CD14-positive monocyte (primary cell): ENCODE results near the gene C8G. TPM values are rescaled to one million over a fixed set of nuclear protein-coding genes. Genes with fewer than 3 reads are reported as not detected.

ENCODE experiments used
- DNase-seq, 3 donors: peaks; one replicate each; pipeline ENCODE4 v3.0.0-alpha.2; 2011 to 2022
- H2AFZ ChIP-seq: 2 replicates; pipeline ENCODE4 v1.6.0; 2012; ENCODE audit warnings: mild to moderate bottlenecking, low read depth, low read length, inconsistent platforms; ENCODE audit not compliant: insufficient read depth, poor library complexity, severe bottlenecking
- H3K27ac ChIP-seq, 2 donors: 1 replicate in 1 of 2; 2 replicates in 1 of 2; pipeline ENCODE4 v1.5.1; 2012 to 2013; ENCODE audit warnings: low read length in 2 of 2, control low read depth in 1 of 2, inconsistent platforms in 1 of 2, low read depth in 1 of 2, mild to moderate bottlenecking in 1 of 2
- H3K27me3 ChIP-seq, 2 donors: one replicate each; pipeline versions ENCODE4 v1.6.0 to v1.6.1; 2011 to 2013; ENCODE audit warnings: low read length in 2 of 2; ENCODE audit not compliant: control insufficient read depth in 2 of 2, insufficient read depth in 2 of 2
- H3K36me3 ChIP-seq, 2 donors: replicated peaks in 1 of 2; 1 replicate in 1 of 2; 2 replicates in 1 of 2; pipeline versions ENCODE4 v1.5.1 to v1.6.1; 2012 to 2013; ENCODE audit warnings: low read length in 2 of 2, control low read depth in 1 of 2, inconsistent platforms in 1 of 2, mild to moderate bottlenecking in 1 of 2; ENCODE audit not compliant: insufficient read depth in 2 of 2, control insufficient read depth in 1 of 2
- H3K4me1 ChIP-seq, 2 donors: 1 replicate in 1 of 2; 2 replicates in 1 of 2; pipeline versions ENCODE4 v1.5.1 to v1.6.1; 2012 to 2013; ENCODE audit warnings: low read length in 2 of 2, control low read depth in 1 of 2, inconsistent platforms in 1 of 2, mild to moderate bottlenecking in 1 of 2, moderate library complexity in 1 of 2; ENCODE audit not compliant: insufficient read depth in 2 of 2, control insufficient read depth in 1 of 2
- H3K4me2 ChIP-seq: replicated peaks from 2 replicates; pipeline ENCODE3; 2012; ENCODE audit warnings: low read length, moderate library complexity, mild to moderate bottlenecking; ENCODE audit not compliant: poor library complexity, severe bottlenecking; ENCODE audit errors: extremely low read depth
- H3K4me3 ChIP-seq, 3 experiments: fragments of 200-600 bp in 1 of 3; sonication (generic) in 1 of 3; replicated peaks in 1 of 3; 1 replicate in 2 of 3; 2 replicates in 1 of 3; pipeline ENCODE4 v1.5.1; 2011 to 2013; ENCODE audit warnings: low read length in 3 of 3, mild to moderate bottlenecking in 3 of 3, control low read depth in 2 of 3, low read depth in 2 of 3, inconsistent platforms in 1 of 3, moderate library complexity in 1 of 3
- H3K79me2 ChIP-seq: 2 replicates; pipeline ENCODE4 v1.6.0; 2012; ENCODE audit warnings: mild to moderate bottlenecking, control low read depth, inconsistent platforms, low read length, moderate library complexity; ENCODE audit not compliant: insufficient read depth
- H3K9ac ChIP-seq: 2 replicates; pipeline ENCODE4 v1.6.0; 2017; ENCODE audit warnings: low read length, mild to moderate bottlenecking; ENCODE audit not compliant: insufficient read depth, poor library complexity, severe bottlenecking
- H3K9me3 ChIP-seq, 2 donors: replicated peaks in 1 of 2; 1 replicate in 1 of 2; 2 replicates in 1 of 2; pipeline versions ENCODE4 v1.5.1 to v1.6.1; 2012 to 2013; ENCODE audit warnings: low read length in 2 of 2, control low read depth in 1 of 2; ENCODE audit not compliant: control insufficient read depth in 1 of 2, insufficient read depth in 1 of 2
- H4K20me1 ChIP-seq: 2 replicates; pipeline ENCODE4 v1.6.0; 2012; ENCODE audit warnings: mild to moderate bottlenecking, low read length, control low read depth, moderate library complexity; ENCODE audit not compliant: insufficient read depth
- H3K27ac Mint-ChIP-seq, 7 donors: one replicate each; pipeline ENCODE4 v1.8.0; 2020; ENCODE audit warnings: mild to moderate bottlenecking in 7 of 7, mixed read lengths in 7 of 7, moderate library complexity in 6 of 7, inconsistent platforms in 2 of 7
- H3K27me3 Mint-ChIP-seq, 3 donors: one replicate each; pipeline ENCODE4 v1.8.0; 2021 to 2022; ENCODE audit warnings: low read depth in 3 of 3, mild to moderate bottlenecking in 3 of 3, mixed read lengths in 3 of 3, moderate library complexity in 3 of 3, inconsistent platforms in 1 of 3
- H3K36me3 Mint-ChIP-seq, 2 donors: one replicate each; pipeline ENCODE4 v1.8.0; 2020; ENCODE audit warnings: mixed read lengths in 2 of 2, inconsistent platforms in 1 of 2, mild to moderate bottlenecking in 1 of 2
- H3K4me1 Mint-ChIP-seq: one replicate; pipeline ENCODE4 v1.8.0; 2020; ENCODE audit warnings: mild to moderate bottlenecking, mixed read lengths
- H3K4me3 Mint-ChIP-seq, 2 donors: one replicate each; pipeline ENCODE4 v1.8.0; 2020; ENCODE audit warnings: mild to moderate bottlenecking in 2 of 2, mixed read lengths in 2 of 2, moderate library complexity in 1 of 2
- H3K9me3 Mint-ChIP-seq, 7 donors: one replicate each; pipeline ENCODE4 v1.8.0; 2020 to 2022; ENCODE audit warnings: mixed read lengths in 7 of 7, mild to moderate bottlenecking in 6 of 7, moderate library complexity in 6 of 7, inconsistent platforms in 2 of 7
- CTCF ChIP-seq: fragments of 200-600 bp; IDR thresholded peaks from one replicate; pipeline ENCODE4 v1.8.0; 2022; ENCODE audit warnings: antibody characterized with exemption, mild to moderate bottlenecking
- WGBS: methylation state at CpG from one replicate; pipeline ENCODE4 v1.1.5; 2013; ENCODE audit warnings: missing lambda C conversion rate; ENCODE audit not compliant: insufficient coverage; 5-methylcytosine and 5-hydroxymethylcytosine counted together
- intact Hi-C, 2 donors: fragments of 100-400 bp; cut with micrococcal nuclease; formaldehyde crosslinking; loops; one replicate each; pipeline versions ENCODE4 v1.15.0 to v1.15.1; 2023
- polyA plus RNA-seq, 3 donors: library from polyadenylated mRNA; depleted of rRNA in 1 of 3; unstranded in 2 of 3; stranded (reverse) in 1 of 3; fragments of 300-500 nt in 2 of 3; fragments of >200 nt in 1 of 3; fragmentation: Illumina TruSeq in 2 of 3; gene quantifications; 1 replicate in 2 of 3; 2 replicates in 1 of 3; pipeline ENCODE4 v1.2.3, GENCODE V29; 2012 to 2021

Gene C8G
- polyA plus RNA-seq, 3 donors, result 0.55 to 0.72 TPM; not detected in 1

DNA sequence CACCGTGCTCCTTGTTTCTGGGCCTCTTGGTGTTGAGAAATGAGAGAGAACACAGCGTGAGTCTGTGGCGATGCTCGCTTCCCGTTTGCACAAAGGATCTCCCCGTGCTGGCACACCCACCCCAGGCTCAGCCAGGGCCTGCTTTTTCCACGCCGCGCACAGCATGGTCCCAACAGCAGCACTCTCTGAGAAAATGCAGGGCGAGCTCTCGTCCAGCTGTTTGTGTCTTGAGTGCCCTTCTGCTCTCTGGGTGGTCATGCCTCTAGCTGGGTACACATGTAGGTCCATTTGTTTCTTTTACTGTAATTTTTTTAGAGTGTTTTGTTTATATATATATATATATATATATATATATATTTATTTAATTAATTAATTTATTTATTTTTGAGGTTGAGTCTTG, 27.1 kb upstream of the C8G start:
- Mint-ChIP-seq H3K27me3 (peaks cover 0 to 1% (median 0%) of the 10 kb centered on the region in 3 donors), H3K36me3 (peaks cover 63 to 80% of the 10 kb centered on the region in 2 donors), H3K4me1 (no peaks in the 10 kb centered on the region), H3K9me3 (no peaks in the 10 kb centered on the region), H3K4me3 (no peak overlapping the region), H3K27ac (peak overlapping the region in 3 of 7 donors; percentile 70 to 73 (median 70))
- Histone ChIP-seq H4K20me1 (no peaks in the 10 kb centered on the region), H3K4me1 (no peaks in the 10 kb centered on the region), H3K27me3 (no peaks in the 10 kb centered on the region), H3K79me2 (no peaks in the 10 kb centered on the region), H2AFZ (no peak overlapping the region), H3K27ac (no peak overlapping the region), H3K9me3 (no peaks in the 10 kb centered on the region), H3K4me3 (no peak overlapping the region), H3K4me2 (no peak overlapping the region), H3K9ac (no peak overlapping the region), H3K36me3 (peaks cover 55 to 79% of the 10 kb centered on the region in 2 donors)
- 69% methylated on average over 8 of the region's 11 CpGs for WGBS
- intact Hi-C loops, result no loop called here
- DNase-seq, result no peak
- no peak for TF ChIP-seq CTCF

DNA sequence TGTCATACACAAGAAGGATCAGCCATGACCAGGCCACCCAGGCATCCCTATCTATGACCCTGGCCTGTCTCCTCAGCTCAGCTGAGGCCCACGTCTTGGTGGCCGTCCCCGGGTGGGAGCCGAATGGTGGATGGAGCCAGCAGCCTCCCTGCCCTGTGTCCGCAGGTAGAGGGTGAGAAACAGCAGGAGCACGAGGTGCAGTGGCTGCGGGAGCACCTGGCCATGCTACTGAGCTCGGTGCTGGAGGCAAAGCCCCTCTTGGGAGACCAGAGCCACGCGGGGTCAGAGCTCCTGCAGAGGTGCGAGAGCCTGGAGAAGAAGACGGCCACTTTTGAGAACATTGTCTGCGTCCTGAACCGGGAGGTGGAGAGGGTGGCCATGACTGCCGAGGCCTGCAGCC, 25.0 kb upstream of the C8G start:
- H3K36me3 Mint-ChIP-seq, result peaks cover 61 to 78% of the 10 kb centered on the region in 2 donors
- H3K27ac Mint-ChIP-seq, result peak overlapping the region in 2 of 7 donors; percentile 54 to 78
- no peak for DNase-seq
- peaks cover 0 to 1% (median 0%) of the 10 kb centered on the region in 3 donors for H3K27me3 Mint-ChIP-seq
- peaks cover 52 to 79% of the 10 kb centered on the region in 2 donors for H3K36me3 ChIP-seq
- H3K9ac ChIP-seq, result no peak overlapping the region
- no peak overlapping the region for H3K27ac ChIP-seq
- no peaks in the 10 kb centered on the region for H3K79me2 ChIP-seq
- peaks cover 0 to 2% (median 0%) of the 10 kb centered on the region in 7 donors for H3K9me3 Mint-ChIP-seq
- no peak for TF ChIP-seq CTCF
- no peaks in the 10 kb centered on the region for H3K27me3 ChIP-seq
- H2AFZ ChIP-seq, result no peak overlapping the region
- no peak overlapping the region for H3K4me3 Mint-ChIP-seq
- WGBS, result 99% methylated on average over 15 of the region's 15 CpGs
- H4K20me1 ChIP-seq, result no peaks in the 10 kb centered on the region
- no peaks in the 10 kb centered on the region for H3K4me1 Mint-ChIP-seq
- no peaks in the 10 kb centered on the region for H3K4me1 ChIP-seq
- intact Hi-C loops, result no loop called here
- no peak overlapping the region for H3K4me2 ChIP-seq
- no peaks in the 10 kb centered on the region for H3K9me3 ChIP-seq
- H3K4me3 ChIP-seq, result no peak overlapping the region
